Smooth muscle cell (in vitro differentiated cells): Measurements from ENCODE around the gene PRRC2A. TPM values are rescaled to one million over a fixed set of nuclear protein-coding genes. Genes with fewer than 3 reads are reported as not detected.

ENCODE experiments used
- DNase-seq: peaks from one replicate; lab custom pipeline; 2025; ENCODE audit not compliant: unreplicated experiment; lab: John Stamatoyannopoulos, UW
- H2AFZ ChIP-seq: fragments of 200-600 bp; sonication (generic); 2 replicates; pipeline ENCODE4 v1.6.0; 2016; ENCODE audit warnings: antibody characterized with exemption, low read depth, mild to moderate bottlenecking
- H3F3A ChIP-seq: fragments of 200-600 bp; sonication (generic); 2 replicates; pipeline ENCODE4 v1.6.0; 2017; ENCODE audit warnings: antibody characterized with exemption, low read depth
- H3K27ac ChIP-seq: fragments of 200-600 bp; sonication (generic); 2 replicates; pipeline ENCODE4 v1.5.1; 2016; ENCODE audit warnings: low read depth, mild to moderate bottlenecking
- H3K27me3 ChIP-seq: fragments of 200-600 bp; sonication (generic); 2 replicates; pipeline ENCODE4 v1.6.1; 2016; ENCODE audit warnings: low read depth, mild to moderate bottlenecking
- H3K36me3 ChIP-seq: fragments of 200-600 bp; sonication (generic); 2 replicates; pipeline ENCODE4 v1.5.1; 2016; ENCODE audit warnings: low read depth
- H3K4me1 ChIP-seq: fragments of 200-600 bp; sonication (generic); 2 replicates; pipeline ENCODE4 v1.5.1; 2016; ENCODE audit warnings: low read depth
- H3K4me2 ChIP-seq: fragments of 200-600 bp; sonication (generic); 2 replicates; pipeline ENCODE4 v1.6.0; 2016; ENCODE audit warnings: mild to moderate bottlenecking
- H3K4me3 ChIP-seq: fragments of 200-600 bp; sonication (generic); 2 replicates; pipeline ENCODE4 v1.5.1; 2016; ENCODE audit warnings: mild to moderate bottlenecking
- H3K79me2 ChIP-seq: fragments of 200-600 bp; sonication (generic); 2 replicates; pipeline ENCODE4 v1.6.0; 2016; ENCODE audit warnings: low read depth, mild to moderate bottlenecking
- H3K9ac ChIP-seq: fragments of 200-600 bp; sonication (generic); 2 replicates; pipeline ENCODE4 v1.6.0; 2016; ENCODE audit warnings: low read depth
- H3K9me3 ChIP-seq: fragments of 200-600 bp; sonication (generic); replicated peaks from 2 replicates; pipeline ENCODE4 v1.5.1; 2016; ENCODE audit warnings: low read depth
- H4K20me1 ChIP-seq: fragments of 200-600 bp; sonication (generic); 2 replicates; pipeline ENCODE4 v1.6.0; 2016; ENCODE audit warnings: low read depth
- WGBS: methylation state at CpG from one replicate; pipeline ENCODE4 v1.1.7; 2016; ENCODE audit warnings: low lambda C conversion rate; 5-methylcytosine and 5-hydroxymethylcytosine counted together
- polyA plus RNA-seq: library from polyadenylated mRNA; unstranded; fragments of >200 nt; fragmentation: Nextera tagmentation; extraction: Ambion mirVana; gene quantifications from 2 replicates; pipeline ENCODE4 v1.2.1, GENCODE V29; 2016
- total RNA-seq: library from RNA; depleted of rRNA; stranded (reverse); fragments of >200 nt; gene quantifications from 2 replicates; pipeline ENCODE4 v1.2.3, GENCODE V29; 2014
- TF ChIP-seq, protein P1 (sequence below): fragments of 200-600 bp; sonication (generic); IDR thresholded peaks from 2 replicates; pipeline ENCODE4 v1.5.1; 2017; ENCODE audit warnings: borderline replicate concordance, mild to moderate bottlenecking, antibody characterized with exemption; ENCODE audit not compliant: insufficient read depth, poor library complexity, severe bottlenecking

The PRRC2A gene
- total and polyA plus RNA-seq, 2 experiments from 2014 or later: 47.6 to 58.0 TPM

DNA sequence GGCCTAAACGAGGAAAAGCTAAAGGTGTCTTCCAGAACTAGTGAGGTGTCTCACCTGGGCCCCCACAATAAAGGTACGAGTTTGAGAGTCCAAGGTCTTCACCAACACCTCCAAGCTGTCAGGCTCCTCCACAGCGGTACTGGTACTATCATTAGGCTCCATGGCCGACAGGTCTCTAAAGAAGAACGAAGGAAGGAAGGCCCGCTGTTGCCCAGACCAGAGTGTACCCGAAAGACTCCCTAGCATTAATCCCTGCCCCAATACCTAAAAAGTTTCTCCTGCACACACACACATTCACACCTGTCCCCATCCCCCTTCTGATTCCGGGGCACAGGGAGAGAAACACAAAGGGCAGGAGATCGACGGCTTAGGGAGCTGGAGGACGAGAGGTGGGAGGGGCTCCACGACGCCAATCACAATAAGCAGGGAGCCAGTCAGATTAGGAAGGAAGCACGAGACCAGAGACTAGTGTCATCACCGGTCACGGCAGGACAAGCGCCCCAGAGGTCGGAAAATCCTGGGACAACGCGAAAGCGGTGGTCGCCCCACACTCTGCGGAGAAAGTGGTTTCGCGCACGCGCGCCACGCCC is 31.2 kb downstream of the PRRC2A start:
- no peaks in the 10 kb centered on the region for H3K9me3 ChIP-seq
- H3K27me3 ChIP-seq: no peaks in the 10 kb centered on the region
- WGBS: 6% methylated on average over 28 of the region's 29 CpGs
- no peak overlapping the region for H2AFZ ChIP-seq
- no peaks in the 10 kb centered on the region for H3K36me3 ChIP-seq
- peak overlapping the region; percentile 99 for H3K9ac ChIP-seq
- H3K27ac ChIP-seq: peak overlapping the region; percentile 99
- H3K79me2 ChIP-seq: peaks cover 56% of the 10 kb centered on the region
- peaks cover 4% of the 10 kb centered on the region for H4K20me1 ChIP-seq
- peak overlapping the region; percentile 94 for H3K4me3 ChIP-seq
- peaks cover 10% of the 10 kb centered on the region for H3K4me1 ChIP-seq
- peaks cover 14% of the 10 kb centered on the region for H3F3A ChIP-seq
- no peak for DNase-seq
- peak overlapping the region; percentile 88 for H3K4me2 ChIP-seq
- TF ChIP-seq, protein P1, sequence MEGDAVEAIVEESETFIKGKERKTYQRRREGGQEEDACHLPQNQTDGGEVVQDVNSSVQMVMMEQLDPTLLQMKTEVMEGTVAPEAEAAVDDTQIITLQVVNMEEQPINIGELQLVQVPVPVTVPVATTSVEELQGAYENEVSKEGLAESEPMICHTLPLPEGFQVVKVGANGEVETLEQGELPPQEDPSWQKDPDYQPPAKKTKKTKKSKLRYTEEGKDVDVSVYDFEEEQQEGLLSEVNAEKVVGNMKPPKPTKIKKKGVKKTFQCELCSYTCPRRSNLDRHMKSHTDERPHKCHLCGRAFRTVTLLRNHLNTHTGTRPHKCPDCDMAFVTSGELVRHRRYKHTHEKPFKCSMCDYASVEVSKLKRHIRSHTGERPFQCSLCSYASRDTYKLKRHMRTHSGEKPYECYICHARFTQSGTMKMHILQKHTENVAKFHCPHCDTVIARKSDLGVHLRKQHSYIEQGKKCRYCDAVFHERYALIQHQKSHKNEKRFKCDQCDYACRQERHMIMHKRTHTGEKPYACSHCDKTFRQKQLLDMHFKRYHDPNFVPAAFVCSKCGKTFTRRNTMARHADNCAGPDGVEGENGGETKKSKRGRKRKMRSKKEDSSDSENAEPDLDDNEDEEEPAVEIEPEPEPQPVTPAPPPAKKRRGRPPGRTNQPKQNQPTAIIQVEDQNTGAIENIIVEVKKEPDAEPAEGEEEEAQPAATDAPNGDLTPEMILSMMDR: no peak

DNA sequence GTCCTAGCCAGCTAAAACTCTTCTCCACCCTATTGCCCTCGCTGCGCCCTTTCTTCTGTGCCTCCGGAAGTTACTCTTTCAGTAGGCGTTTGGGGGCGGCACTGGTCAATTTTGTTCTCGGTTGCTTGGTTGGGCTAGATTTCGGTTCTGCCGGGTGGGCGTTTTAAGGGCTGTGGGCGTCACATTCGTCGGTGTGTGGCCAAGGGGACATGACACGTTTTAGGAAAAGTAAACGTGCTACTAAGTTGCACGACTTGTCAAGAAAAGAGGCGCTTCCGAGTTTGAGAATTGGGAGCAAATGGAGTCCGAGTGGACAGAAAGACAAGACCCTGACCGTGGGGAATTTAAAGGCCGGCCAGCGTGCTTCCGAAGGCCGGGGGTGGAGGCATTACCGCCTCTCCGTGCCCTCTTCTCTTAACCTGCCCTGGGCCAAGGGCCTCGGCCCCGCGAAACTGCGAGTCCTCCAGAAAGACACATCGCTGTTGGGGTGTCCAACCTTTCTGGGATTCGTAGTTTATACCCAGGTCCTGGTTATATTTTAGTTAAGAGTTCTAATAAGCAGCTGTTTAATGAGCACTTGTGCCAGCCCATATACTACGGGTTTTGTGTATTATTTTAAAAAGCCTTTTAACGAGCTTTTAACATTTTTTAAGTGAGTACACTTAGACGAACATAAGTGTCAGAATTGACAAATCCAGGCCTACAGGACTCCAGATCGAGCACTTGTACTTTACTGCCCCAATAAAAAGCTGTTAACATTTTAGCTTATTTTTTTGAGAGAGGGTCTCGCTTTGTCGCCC is 32.6 kb downstream of the PRRC2A start:
- Histone ChIP-seq H3F3A (peaks cover 14% of the 10 kb centered on the region), H3K4me2 (peak overlapping the region; percentile 88), H3K36me3 (no peaks in the 10 kb centered on the region), H3K9ac (peak overlapping the region; percentile 99), H2AFZ (peak overlapping the region; percentile 56), H3K9me3 (no peaks in the 10 kb centered on the region), H3K4me1 (peaks cover 10% of the 10 kb centered on the region), H4K20me1 (peaks cover 6% of the 10 kb centered on the region), H3K79me2 (peaks cover 66% of the 10 kb centered on the region), H3K27ac (peak overlapping the region; percentile 99), H3K27me3 (no peaks in the 10 kb centered on the region), H3K4me3 (peak overlapping the region; percentile 94)
- 12% methylated on average over 37 of the region's 37 CpGs for WGBS
- no peak for DNase-seq
- TF ChIP-seq, protein P1: no peak

DNA sequence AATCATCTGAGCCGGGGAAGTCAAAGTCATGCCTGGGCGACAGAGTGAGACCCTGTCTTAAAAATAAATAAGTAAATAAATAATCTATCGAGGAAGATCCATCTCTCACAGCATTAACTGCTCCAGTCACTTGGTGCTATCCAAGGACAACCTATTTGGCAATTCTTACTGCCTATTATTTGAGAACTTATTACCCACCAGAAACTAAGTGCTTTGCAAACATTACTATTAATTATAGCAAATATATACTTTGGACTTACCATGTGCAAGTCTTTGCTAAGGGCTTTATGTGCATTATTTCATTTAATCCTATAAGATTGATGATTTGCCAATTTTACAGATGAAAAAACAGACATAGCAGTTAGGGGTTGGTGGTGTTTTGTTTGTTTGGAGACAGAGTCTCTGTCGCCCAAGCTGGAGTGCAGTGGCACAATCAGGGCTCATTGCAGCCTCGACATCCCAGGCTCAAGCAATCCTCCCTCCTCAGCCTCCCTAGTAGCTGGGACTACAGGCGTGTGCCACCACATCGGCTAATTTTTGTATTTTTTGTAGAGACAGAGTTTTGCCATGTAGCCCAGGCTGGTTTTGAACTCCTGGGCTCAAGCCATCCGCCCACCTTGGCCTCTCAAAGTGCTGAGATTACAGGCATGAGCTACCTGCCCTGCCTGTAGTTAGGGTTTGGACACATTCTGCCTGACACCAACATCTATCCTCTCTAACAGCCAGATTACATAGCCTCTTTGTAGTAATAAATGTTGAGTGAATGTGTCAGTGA is 34.2 kb downstream of the PRRC2A start:
- WGBS: 96% methylated on average over 8 of the region's 8 CpGs
- Histone ChIP-seq H2AFZ (no peak overlapping the region), H3K4me1 (peaks cover 25% of the 10 kb centered on the region), H3K4me3 (no peak overlapping the region), H3F3A (peaks cover 14% of the 10 kb centered on the region), H3K27me3 (no peaks in the 10 kb centered on the region), H3K79me2 (peaks cover 69% of the 10 kb centered on the region), H3K27ac (no peak overlapping the region), H3K36me3 (no peaks in the 10 kb centered on the region), H3K9me3 (no peaks in the 10 kb centered on the region), H4K20me1 (peaks cover 15% of the 10 kb centered on the region), H3K4me2 (no peak overlapping the region), H3K9ac (no peak overlapping the region)
- no peak for DNase-seq
- TF ChIP-seq, protein P1: no peak
